ENCODE data around the gene WLS.
"Not testable (repeated sequence)": the region's sequence is repeated elsewhere in the genome, so short reads cannot be mapped to it uniquely, and the experiment has no call there.

The WLS gene

GRCh38 chr1:68163220-68163619 lies 69.1 kb downstream of the WLS start:
- no peaks in the 10 kb centered on the region for H3K9me3 ChIP-seq (ENCODE audit: control insufficient read depth, insufficient read depth, low read length)
- no peak overlapping the region for H3K4me3 ChIP-seq (ENCODE audit: low read depth, low read length)
- H3K4me1 ChIP-seq (ENCODE audit: control insufficient read depth, insufficient read depth, low read length), result no peaks in the 10 kb centered on the region
- H3K27ac ChIP-seq (ENCODE audit: low read depth, low read length), result no peak overlapping the region
- H3K27me3 ChIP-seq (ENCODE audit: control insufficient read depth, insufficient read depth, low read length), result no peaks in the 10 kb centered on the region
- no peaks in the 10 kb centered on the region for H3K36me3 ChIP-seq (ENCODE audit: control insufficient read depth, insufficient read depth, low read length)
- no peak overlapping the region for H3K9ac ChIP-seq (ENCODE audit: low read depth, low read length)

DNA sequence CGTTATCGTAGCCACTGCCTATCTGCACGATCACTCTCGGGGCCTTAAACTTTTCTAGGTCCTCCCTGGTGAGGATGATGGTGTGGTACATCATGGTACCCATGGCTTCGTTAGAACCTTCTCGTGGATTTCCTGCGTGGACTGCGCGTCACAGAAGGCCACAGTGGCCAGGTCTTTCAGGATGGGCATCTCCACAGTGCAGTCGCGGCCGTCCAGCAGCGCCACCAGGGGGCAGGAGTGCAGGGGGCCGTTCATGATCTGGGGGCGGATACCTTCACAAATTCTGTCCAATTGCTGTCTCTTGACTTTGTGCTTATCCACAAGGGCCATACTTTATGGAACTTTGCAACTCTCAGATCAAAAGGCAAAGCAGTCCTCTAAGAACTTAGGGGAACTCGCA lies 69.6 kb downstream of the WLS start:
- Histone ChIP-seq H3K4me3 (ENCODE audit: low read depth, low read length) (no peak overlapping the region), H3K4me1 (ENCODE audit: control insufficient read depth, insufficient read depth, low read length) (no peaks in the 10 kb centered on the region), H3K27me3 (ENCODE audit: control insufficient read depth, insufficient read depth, low read length) (no peaks in the 10 kb centered on the region), H3K9ac (ENCODE audit: low read depth, low read length) (no peak overlapping the region), H3K36me3 (ENCODE audit: control insufficient read depth, insufficient read depth, low read length) (no peaks in the 10 kb centered on the region), H3K27ac (ENCODE audit: low read depth, low read length) (no peak overlapping the region), H3K9me3 (ENCODE audit: control insufficient read depth, insufficient read depth, low read length) (no peaks in the 10 kb centered on the region)

- H3K9ac ChIP-seq (ENCODE audit: low read depth, low read length); H3K36me3 ChIP-seq (ENCODE audit: control insufficient read depth, insufficient read depth, low read length); H3K4me1 ChIP-seq (ENCODE audit: control insufficient read depth, insufficient read depth, low read length): not testable (repeated sequence)
Measured at GRCh38 chr1:68161672-68162071, 70.7 kb downstream of the WLS start.

DNA sequence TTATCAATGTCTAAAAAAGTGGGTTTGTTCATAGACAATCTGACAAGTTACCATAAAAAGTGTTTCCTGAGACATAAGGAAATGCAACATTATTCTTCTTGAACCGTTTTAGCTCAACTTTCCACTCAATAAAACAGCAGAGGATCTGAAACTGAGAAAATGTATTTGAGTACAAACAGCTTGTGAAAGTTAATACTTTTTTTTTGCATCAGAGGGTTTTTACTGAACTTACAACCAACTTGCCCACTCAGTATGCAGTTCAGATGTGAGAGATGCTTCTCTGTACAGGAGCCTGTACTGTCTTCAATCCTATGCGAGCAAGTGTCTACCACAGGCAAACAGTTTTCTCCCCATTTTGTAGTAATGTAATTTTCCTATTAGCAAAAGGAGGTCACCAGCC lies 71.4 kb downstream of the WLS start:
- not testable (repeated sequence) for H3K4me3 ChIP-seq (ENCODE audit: low read depth, low read length)

More at GRCh38 chr1:68161672-68162071, 70.7 kb downstream of the WLS start:
- H3K27ac ChIP-seq (ENCODE audit: low read depth, low read length); H3K9me3 ChIP-seq (ENCODE audit: control insufficient read depth, insufficient read depth, low read length); H3K27me3 ChIP-seq (ENCODE audit: control insufficient read depth, insufficient read depth, low read length); H3K4me3 ChIP-seq (ENCODE audit: low read depth, low read length): not testable (repeated sequence)

GRCh38 chr1:68160021-68160420 lies 72.3 kb downstream of the WLS start:
- H3K4me3 ChIP-seq (ENCODE audit: low read depth, low read length), result no peak overlapping the region
- H3K4me1 ChIP-seq (ENCODE audit: control insufficient read depth, insufficient read depth, low read length), result no peaks in the 10 kb centered on the region
- no peaks in the 10 kb centered on the region for H3K36me3 ChIP-seq (ENCODE audit: control insufficient read depth, insufficient read depth, low read length)
- H3K9me3 ChIP-seq (ENCODE audit: control insufficient read depth, insufficient read depth, low read length), result no peaks in the 10 kb centered on the region
- no peak overlapping the region for H3K9ac ChIP-seq (ENCODE audit: low read depth, low read length)
- H3K27ac ChIP-seq (ENCODE audit: low read depth, low read length), result no peak overlapping the region
- no peaks in the 10 kb centered on the region for H3K27me3 ChIP-seq (ENCODE audit: control insufficient read depth, insufficient read depth, low read length)

More for the DNA sequence above, 71.4 kb downstream of the WLS start:
- not testable (repeated sequence) for H3K9me3 ChIP-seq (ENCODE audit: control insufficient read depth, insufficient read depth, low read length); H3K9ac ChIP-seq (ENCODE audit: low read depth, low read length); H3K27me3 ChIP-seq (ENCODE audit: control insufficient read depth, insufficient read depth, low read length); H3K36me3 ChIP-seq (ENCODE audit: control insufficient read depth, insufficient read depth, low read length); H3K4me1 ChIP-seq (ENCODE audit: control insufficient read depth, insufficient read depth, low read length); H3K27ac ChIP-seq (ENCODE audit: low read depth, low read length)

GRCh38 chr1:68158837-68159236 lies 73.5 kb downstream of the WLS start:
- H3K27ac ChIP-seq (ENCODE audit: low read depth, low read length), result no peak overlapping the region
- H3K9me3 ChIP-seq (ENCODE audit: control insufficient read depth, insufficient read depth, low read length), result no peaks in the 10 kb centered on the region
- no peak overlapping the region for H3K4me3 ChIP-seq (ENCODE audit: low read depth, low read length)
- no peaks in the 10 kb centered on the region for H3K27me3 ChIP-seq (ENCODE audit: control insufficient read depth, insufficient read depth, low read length)
- no peaks in the 10 kb centered on the region for H3K36me3 ChIP-seq (ENCODE audit: control insufficient read depth, insufficient read depth, low read length)
- H3K9ac ChIP-seq (ENCODE audit: low read depth, low read length), result no peak overlapping the region
- no peaks in the 10 kb centered on the region for H3K4me1 ChIP-seq (ENCODE audit: control insufficient read depth, insufficient read depth, low read length)

DNA sequence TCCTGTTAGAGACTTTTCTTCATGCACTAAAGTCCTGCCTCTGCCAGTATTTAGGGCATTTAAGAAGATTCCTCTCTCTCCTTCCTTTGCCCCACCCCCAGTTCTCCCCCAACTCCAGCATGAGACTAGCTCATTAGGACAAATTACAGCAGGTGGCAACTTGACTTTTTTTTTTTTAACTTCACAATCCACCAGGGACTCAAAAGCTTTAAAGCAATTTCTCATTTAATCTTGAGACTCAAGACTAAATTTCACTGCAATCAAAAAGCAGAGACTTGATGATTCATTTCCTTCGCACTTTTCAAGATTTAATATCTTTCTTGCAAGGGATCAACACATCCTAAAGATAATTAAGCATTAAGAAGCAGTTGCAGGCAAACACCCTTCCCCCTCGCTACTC lies 74.9 kb downstream of the WLS start:
- H3K9me3 ChIP-seq (ENCODE audit: control insufficient read depth, insufficient read depth, low read length), result no peaks in the 10 kb centered on the region
- H3K9ac ChIP-seq (ENCODE audit: low read depth, low read length), result no peak overlapping the region

DNA sequence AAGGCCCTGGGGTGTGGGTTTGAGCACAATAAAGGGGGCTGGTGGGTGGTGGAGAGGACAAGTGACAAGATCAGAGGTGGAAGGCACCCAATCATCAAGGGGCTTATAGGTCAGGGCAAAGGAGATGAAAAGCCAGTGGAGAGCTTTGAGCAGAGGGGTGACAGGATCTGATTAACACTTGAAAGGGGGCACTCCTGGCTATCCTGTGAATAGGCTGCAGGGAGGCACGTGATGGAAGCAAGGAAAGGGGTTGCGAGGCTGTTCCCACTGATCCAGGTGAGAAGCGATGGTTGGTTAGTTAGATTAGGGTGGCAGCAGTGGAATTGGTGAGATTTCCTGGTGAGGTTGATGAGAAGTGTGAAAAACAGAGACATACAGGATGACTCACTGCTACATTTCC lies 80.6 kb downstream of the WLS start:
- Histone ChIP-seq H3K4me3 (ENCODE audit: low read depth, low read length) (no peak overlapping the region), H3K9me3 (ENCODE audit: control insufficient read depth, insufficient read depth, low read length) (no peaks in the 10 kb centered on the region), H3K9ac (ENCODE audit: low read depth, low read length) (no peak overlapping the region), H3K27me3 (ENCODE audit: control insufficient read depth, insufficient read depth, low read length) (no peaks in the 10 kb centered on the region; the same call in 1 of the 2 replicates), H3K27ac (ENCODE audit: low read depth, low read length) (no peak overlapping the region), H3K36me3 (ENCODE audit: control insufficient read depth, insufficient read depth, low read length) (no peaks in the 10 kb centered on the region), H3K4me1 (ENCODE audit: control insufficient read depth, insufficient read depth, low read length) (no peaks in the 10 kb centered on the region)

More for the DNA sequence above, 74.9 kb downstream of the WLS start:
- H3K27ac ChIP-seq (ENCODE audit: low read depth, low read length), result no peak overlapping the region
- H3K4me1 ChIP-seq (ENCODE audit: control insufficient read depth, insufficient read depth, low read length), result no peaks in the 10 kb centered on the region
- no peaks in the 10 kb centered on the region for H3K27me3 ChIP-seq (ENCODE audit: control insufficient read depth, insufficient read depth, low read length)
- no peak overlapping the region for H3K4me3 ChIP-seq (ENCODE audit: low read depth, low read length)
- no peaks in the 10 kb centered on the region for H3K36me3 ChIP-seq (ENCODE audit: control insufficient read depth, insufficient read depth, low read length)

GRCh38 chr1:68149907-68150306 lies 82.4 kb downstream of the WLS start:
- no peaks in the 10 kb centered on the region; the same call in 1 of the 2 replicates for H3K27me3 ChIP-seq (ENCODE audit: control insufficient read depth, insufficient read depth, low read length)
- H3K36me3 ChIP-seq (ENCODE audit: control insufficient read depth, insufficient read depth, low read length), result no peaks in the 10 kb centered on the region
- H3K4me3 ChIP-seq (ENCODE audit: low read depth, low read length), result no peak overlapping the region
- H3K27ac ChIP-seq (ENCODE audit: low read depth, low read length), result no peak overlapping the region
- H3K9me3 ChIP-seq (ENCODE audit: control insufficient read depth, insufficient read depth, low read length), result no peaks in the 10 kb centered on the region
- H3K4me1 ChIP-seq (ENCODE audit: control insufficient read depth, insufficient read depth, low read length), result no peaks in the 10 kb centered on the region
- H3K9ac ChIP-seq (ENCODE audit: low read depth, low read length), result no peak overlapping the region

DNA sequence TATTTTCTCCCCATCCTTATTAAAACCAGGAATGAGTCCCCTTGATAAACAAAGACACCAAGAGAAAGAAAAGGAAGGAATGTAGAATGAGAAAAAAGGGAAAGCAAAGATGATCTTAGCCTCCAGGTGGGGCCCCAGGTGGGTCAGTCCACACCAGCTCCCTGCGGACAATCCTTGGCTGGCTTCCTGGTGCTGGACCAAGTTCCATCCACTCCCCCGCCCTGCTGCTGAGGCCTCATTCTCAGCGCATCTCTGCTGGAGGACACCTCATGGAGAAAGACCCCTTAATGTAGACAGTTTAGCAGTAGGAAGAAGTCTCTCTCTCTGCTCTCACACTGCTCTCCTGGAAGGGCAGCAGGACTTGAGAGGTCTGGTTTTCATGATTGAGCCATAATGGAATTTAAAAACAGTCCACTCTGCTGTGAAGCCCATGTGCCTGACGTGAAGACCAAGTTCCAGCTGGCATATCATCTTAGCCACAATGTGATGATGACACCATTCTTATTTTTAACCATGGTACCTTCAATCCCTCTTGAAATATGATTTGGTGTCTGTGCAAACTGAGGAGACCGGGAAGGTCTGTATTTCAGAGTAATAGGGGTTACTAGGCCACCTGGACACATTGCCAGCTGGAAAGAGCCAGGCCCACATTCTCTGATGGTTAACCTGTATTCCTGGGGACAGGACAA lies 83.1 kb downstream of the WLS start:
- H3K36me3 ChIP-seq (ENCODE audit: control insufficient read depth, insufficient read depth, low read length), result no peaks in the 10 kb centered on the region
- H3K4me1 ChIP-seq (ENCODE audit: control insufficient read depth, insufficient read depth, low read length), result no peaks in the 10 kb centered on the region

DNA sequence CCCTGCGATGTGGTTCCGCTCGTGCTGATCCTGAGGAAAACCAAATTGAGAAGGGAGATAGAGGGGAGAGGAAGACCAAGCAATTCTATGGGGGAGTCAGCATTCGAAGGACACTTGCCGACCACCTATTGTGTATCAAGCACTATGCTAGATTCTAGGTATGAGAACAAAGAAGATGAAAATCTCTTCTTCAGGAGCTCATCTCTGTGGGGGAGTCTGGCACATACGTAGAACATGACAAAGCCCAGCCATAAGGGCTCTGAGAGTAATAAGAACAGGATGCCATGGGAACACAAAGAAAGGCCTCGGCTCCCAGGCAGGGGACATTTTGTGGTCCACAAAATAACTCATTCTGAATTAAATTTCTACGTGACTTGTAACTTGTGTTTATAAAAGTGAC lies 83.7 kb downstream of the WLS start:
- Histone ChIP-seq H3K27ac (ENCODE audit: low read depth, low read length) (no peak overlapping the region), H3K36me3 (ENCODE audit: control insufficient read depth, insufficient read depth, low read length) (no peaks in the 10 kb centered on the region), H3K9me3 (ENCODE audit: control insufficient read depth, insufficient read depth, low read length) (no peaks in the 10 kb centered on the region), H3K4me3 (ENCODE audit: low read depth, low read length) (no peak overlapping the region), H3K27me3 (ENCODE audit: control insufficient read depth, insufficient read depth, low read length) (no peaks in the 10 kb centered on the region; the same call in 1 of the 2 replicates), H3K4me1 (ENCODE audit: control insufficient read depth, insufficient read depth, low read length) (no peaks in the 10 kb centered on the region), H3K9ac (ENCODE audit: low read depth, low read length) (no peak overlapping the region)

More for the DNA sequence above, 83.1 kb downstream of the WLS start:
- no peaks in the 10 kb centered on the region; the same call in 1 of the 2 replicates for H3K27me3 ChIP-seq (ENCODE audit: control insufficient read depth, insufficient read depth, low read length)
- no peak overlapping the region for H3K9ac ChIP-seq (ENCODE audit: low read depth, low read length)
- H3K4me3 ChIP-seq (ENCODE audit: low read depth, low read length), result no peak overlapping the region
- H3K9me3 ChIP-seq (ENCODE audit: control insufficient read depth, insufficient read depth, low read length), result no peaks in the 10 kb centered on the region
- no peak overlapping the region for H3K27ac ChIP-seq (ENCODE audit: low read depth, low read length)
